HepG2 (cell line): Measurements from ENCODE around the gene KRT7. TPM values are rescaled to one million over a fixed set of nuclear protein-coding genes. Genes with fewer than 3 reads are reported as not detected.

Experiments used
- polyA plus RNA-seq, 8 experiments: library from polyadenylated mRNA; depleted of rRNA in 3 of 8; stranded (reverse) in 7 of 8; unstranded in 1 of 8; fragments of >200 nt; fragmentation: Illumina TruSeq in 4 of 8; extraction: Trizol in 4 of 8; gene quantifications; 2 replicates each; pipeline versions ENCODE4 v1.2.1 to v1.2.3, GENCODE V29; 2011 to 2016; ENCODE audit warnings: low read depth in 4 of 8, missing spikeins in 1 of 8, mixed read lengths in 1 of 8; ENCODE audit not compliant: insufficient read depth in 1 of 8
- total RNA-seq, 5 experiments: library from RNA; depleted of rRNA; stranded (reverse); fragments of >200 nt; fragmentation: Illumina TruSeq; extraction: Trizol; gene quantifications; 2 replicates each; pipeline ENCODE4 v1.2.3, GENCODE V29; 2016; ENCODE audit warnings: low read depth in 1 of 5

Gene KRT7
- total and polyA plus RNA-seq, 2 of the 13 experiments (the other 11 are each of a cell fraction or from before 2014, with no cell fraction given): 0.83 TPM; not detected in 1

Other genes starting within 250 kb of the KRT7 start
- 7.2 and 10.9 TPM in 2 replicates for gene TAMALIN, start 226.3 kb upstream of the KRT7 start, total RNA-seq (2016; rRNA removed; fragmentation: Illumina TruSeq; extraction: Trizol)
- 2.9 and 4.5 TPM in 2 replicates for gene TAMALIN, start 226.3 kb upstream of the KRT7 start, polyA plus RNA-seq (2011; rRNA removed)
- gene NR4A1, start 181.8 kb upstream of the KRT7 start, total RNA-seq (2016; rRNA removed; fragmentation: Illumina TruSeq; extraction: Trizol): 4.6 and 5.7 TPM in 2 replicates
- gene NR4A1, start 181.8 kb upstream of the KRT7 start, polyA plus RNA-seq (2011; rRNA removed): 15.2 and 16.5 TPM in 2 replicates
- 66.7 and 67.7 TPM in 2 replicates for gene ATG101, start 163.3 kb upstream of the KRT7 start, total RNA-seq (2016; rRNA removed; fragmentation: Illumina TruSeq; extraction: Trizol)
- 58.2 and 60.2 TPM in 2 replicates for gene ATG101, start 163.3 kb upstream of the KRT7 start, polyA plus RNA-seq (2011; rRNA removed)
- gene SMIM41, start 153.5 kb upstream of the KRT7 start, total RNA-seq (2016; rRNA removed; fragmentation: Illumina TruSeq; extraction: Trizol): not detected in 2 replicates
- gene SMIM41, start 153.5 kb upstream of the KRT7 start, polyA plus RNA-seq (2011; rRNA removed): 0.07 TPM in 1 of 2 replicates, not detected in the other
- 0.27 and 0.58 TPM in 2 replicates for gene KRT80, start 41.2 kb upstream of the KRT7 start, total RNA-seq (2016; rRNA removed; fragmentation: Illumina TruSeq; extraction: Trizol)
- gene KRT80, start 41.2 kb upstream of the KRT7 start, polyA plus RNA-seq (2011; rRNA removed): 0.53 and 0.76 TPM in 2 replicates
- gene KRT86, start 41.4 kb downstream of the KRT7 start, total RNA-seq (2016; rRNA removed; fragmentation: Illumina TruSeq; extraction: Trizol): not detected in 2 replicates
- gene KRT86, start 41.4 kb downstream of the KRT7 start, polyA plus RNA-seq (2011; rRNA removed): not detected in 2 replicates
- not detected in 2 replicates for gene KRT81, start 58.3 kb downstream of the KRT7 start, total RNA-seq (2016; rRNA removed; fragmentation: Illumina TruSeq; extraction: Trizol)
- not detected in 2 replicates for gene KRT81, start 58.3 kb downstream of the KRT7 start, polyA plus RNA-seq (2011; rRNA removed)
- gene KRT83, start 88.2 kb downstream of the KRT7 start, total RNA-seq (2016; rRNA removed; fragmentation: Illumina TruSeq; extraction: Trizol): not detected in 2 replicates
- not detected in 2 replicates for gene KRT83, start 88.2 kb downstream of the KRT7 start, polyA plus RNA-seq (2011; rRNA removed)
- not detected in 2 replicates for gene KRT85, start 134.2 kb downstream of the KRT7 start, total RNA-seq (2016; rRNA removed; fragmentation: Illumina TruSeq; extraction: Trizol)
- not detected in 2 replicates for gene KRT85, start 134.2 kb downstream of the KRT7 start, polyA plus RNA-seq (2011; rRNA removed)
- gene KRT84, start 152.4 kb downstream of the KRT7 start, total RNA-seq (2016; rRNA removed; fragmentation: Illumina TruSeq; extraction: Trizol): not detected in 2 replicates
- not detected in 2 replicates for gene KRT84, start 152.4 kb downstream of the KRT7 start, polyA plus RNA-seq (2011; rRNA removed)
- not detected in 2 replicates for gene KRT82, start 173.1 kb downstream of the KRT7 start, total RNA-seq (2016; rRNA removed; fragmentation: Illumina TruSeq; extraction: Trizol)
- not detected in 2 replicates for gene KRT82, start 173.1 kb downstream of the KRT7 start, polyA plus RNA-seq (2011; rRNA removed)
- gene KRT75, start 201.1 kb downstream of the KRT7 start, total RNA-seq (2016; rRNA removed; fragmentation: Illumina TruSeq; extraction: Trizol): not detected in 2 replicates
- not detected in 2 replicates for gene KRT75, start 201.1 kb downstream of the KRT7 start, polyA plus RNA-seq (2011; rRNA removed)
- not detected in 2 replicates for gene KRT6B, start 218.9 kb downstream of the KRT7 start, total RNA-seq (2016; rRNA removed; fragmentation: Illumina TruSeq; extraction: Trizol)
- gene KRT6B, start 218.9 kb downstream of the KRT7 start, polyA plus RNA-seq (2011; rRNA removed): 0.07 TPM in 1 of 2 replicates, not detected in the other
- gene KRT6C, start 240.6 kb downstream of the KRT7 start, total RNA-seq (2016; rRNA removed; fragmentation: Illumina TruSeq; extraction: Trizol): not detected in 2 replicates
- 0.03 TPM in 1 of 2 replicates, not detected in the other for gene KRT6C, start 240.6 kb downstream of the KRT7 start, polyA plus RNA-seq (2011; rRNA removed)